Gastrocnemius medialis (tissue), 4 donors: ENCODE measurements around the gene C2CD4C. TPM values are rescaled to one million over a fixed set of nuclear protein-coding genes. Genes with fewer than 3 reads are reported as not detected.
"Not testable (repeated sequence)": the region's sequence is repeated elsewhere in the genome, so short reads cannot be mapped to it uniquely, and the experiment has no call there.

Experiments used
- ATAC-seq, 2 donors: fragments of 150-250 bp; one replicate each; pipeline ENCODE4 v1.9.1; 2016
- DNase-seq, 2 donors: peaks; one replicate each; pipeline ENCODE4 v3.0.0-alpha.2; 2019
- H3K27ac ChIP-seq, 4 donors: fragments of 200-600 bp; sonication (generic); 1 replicate in 1 of 4; 2 replicates in 3 of 4; pipeline ENCODE4 v1.5.1; 2016 to 2018; ENCODE audit warnings: mild to moderate bottlenecking in 2 of 4, moderate library complexity in 1 of 4
- H3K27me3 ChIP-seq, 3 donors: fragments of 200-600 bp; sonication (generic) in 2 of 3; 1 replicate in 1 of 3; 2 replicates in 2 of 3; pipeline versions ENCODE4 v1.5.1 to v1.6.0; 2016 to 2019; ENCODE audit warnings: mild to moderate bottlenecking in 1 of 3, moderate library complexity in 1 of 3
- H3K36me3 ChIP-seq, 2 donors: fragments of 200-600 bp; sonication (generic) in 1 of 2; one replicate each; pipeline ENCODE4 v1.5.1; 2017 to 2018
- H3K4me1 ChIP-seq, 2 donors: fragments of 200-600 bp; sonication (generic) in 1 of 2; one replicate each; pipeline ENCODE4 v1.5.1; 2016 to 2017; ENCODE audit warnings: mild to moderate bottlenecking in 2 of 2
- H3K4me3 ChIP-seq, 4 donors: fragments of 200-600 bp; sonication (generic) in 3 of 4; 1 replicate in 1 of 4; 2 replicates in 3 of 4; pipeline ENCODE4 v1.5.1; 2016 to 2019; ENCODE audit warnings: mild to moderate bottlenecking in 2 of 4
- H3K9me3 ChIP-seq, 3 donors: fragments of 200-600 bp; sonication (generic) in 2 of 3; 1 replicate in 1 of 3; 2 replicates in 2 of 3; pipeline ENCODE4 v1.5.1; 2016 to 2019
- POLR2A ChIP-seq, 2 donors: fragments of 450-650 bp; IDR thresholded peaks; one replicate each; pipeline ENCODE4 v1.6.1; 2017; ENCODE audit warnings: antibody characterized with exemption in 2 of 2, mild to moderate bottlenecking in 2 of 2, moderate library complexity in 2 of 2
- in situ Hi-C, 4 donors: fragments of 200-750 bp; cut with MboI; loops; one replicate each; pipeline versions ENCODE4 v1.15.0 to v1.8.0; 2017; ENCODE audit warnings: low sequenced_read_pairs in 4 of 4
- intact Hi-C: fragments of 100-400 bp; cut with DNase I; formaldehyde crosslinking; loops from one replicate; pipeline ENCODE4 v1.15.1; 2023; ENCODE audit warnings: low total_unique reads
- total RNA-seq, 4 donors: library from RNA; depleted of rRNA; stranded (reverse); fragments of >200 nt; gene quantifications; one replicate each; pipeline versions ENCODE4 v1.1.0 to v1.2.3, GENCODE V29; 2016
- TF ChIP-seq, protein P1 (sequence below), 5 experiments: fragments of 450-650 bp in 3 of 5; fragments of 200-600 bp in 2 of 5; sonication (generic) in 2 of 5; IDR thresholded peaks in 4 of 5; conservative IDR thresholded peaks in 1 of 5; 1 replicate in 4 of 5; 2 replicates in 1 of 5; pipeline ENCODE4 v1.5.1; 2016 to 2019; ENCODE audit warnings: antibody characterized with exemption in 5 of 5, mild to moderate bottlenecking in 3 of 5, moderate library complexity in 3 of 5

C2CD4C gene
- total RNA-seq, 4 donors from 2014 or later = 0.15 to 0.78 (median 0.38) TPM

DNA sequence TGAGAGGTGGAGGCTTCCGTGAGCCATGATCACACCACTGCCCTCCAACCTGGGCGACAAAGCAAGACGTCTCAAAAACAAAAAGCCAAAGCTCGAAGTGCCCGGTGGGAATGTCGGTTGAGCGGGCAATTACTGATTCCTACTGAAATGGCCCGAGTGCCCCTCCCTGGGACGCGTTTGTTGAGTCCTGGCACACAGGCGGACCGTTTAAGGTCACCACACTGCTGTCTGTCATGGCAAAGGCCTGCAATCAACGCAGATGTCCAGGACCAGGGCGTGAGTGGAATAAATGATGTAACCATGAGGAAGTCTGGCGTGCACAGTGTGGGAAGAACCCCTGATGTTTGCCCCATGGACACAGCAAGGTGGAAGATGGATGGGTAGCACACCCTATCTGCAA lies 19.2 kb upstream of the C2CD4C start:
- Histone ChIP-seq H3K27me3 (no peaks in the 10 kb centered on the region), H3K4me1 (no peaks in the 10 kb centered on the region), H3K4me3 (no peak overlapping the region), H3K36me3 (no peaks in the 10 kb centered on the region), H3K27ac (peak overlapping the region in 1 of 4 donors; percentile 2), H3K9me3 (no peaks in the 10 kb centered on the region)
- ATAC-seq = no peak
- no peak for DNase-seq
- in situ Hi-C loops = no loop called here
- intact Hi-C loops = no loop called here
- no peak for TF ChIP-seq POLR2A (IDR thresholded peaks at IDR 0.05)
- TF ChIP-seq, protein P1, sequence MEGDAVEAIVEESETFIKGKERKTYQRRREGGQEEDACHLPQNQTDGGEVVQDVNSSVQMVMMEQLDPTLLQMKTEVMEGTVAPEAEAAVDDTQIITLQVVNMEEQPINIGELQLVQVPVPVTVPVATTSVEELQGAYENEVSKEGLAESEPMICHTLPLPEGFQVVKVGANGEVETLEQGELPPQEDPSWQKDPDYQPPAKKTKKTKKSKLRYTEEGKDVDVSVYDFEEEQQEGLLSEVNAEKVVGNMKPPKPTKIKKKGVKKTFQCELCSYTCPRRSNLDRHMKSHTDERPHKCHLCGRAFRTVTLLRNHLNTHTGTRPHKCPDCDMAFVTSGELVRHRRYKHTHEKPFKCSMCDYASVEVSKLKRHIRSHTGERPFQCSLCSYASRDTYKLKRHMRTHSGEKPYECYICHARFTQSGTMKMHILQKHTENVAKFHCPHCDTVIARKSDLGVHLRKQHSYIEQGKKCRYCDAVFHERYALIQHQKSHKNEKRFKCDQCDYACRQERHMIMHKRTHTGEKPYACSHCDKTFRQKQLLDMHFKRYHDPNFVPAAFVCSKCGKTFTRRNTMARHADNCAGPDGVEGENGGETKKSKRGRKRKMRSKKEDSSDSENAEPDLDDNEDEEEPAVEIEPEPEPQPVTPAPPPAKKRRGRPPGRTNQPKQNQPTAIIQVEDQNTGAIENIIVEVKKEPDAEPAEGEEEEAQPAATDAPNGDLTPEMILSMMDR (IDR thresholded peaks at IDR 0.05 in 4 of 5, conservative IDR thresholded peaks at IDR 0.05 in 1 of 5) = no peak

DNA sequence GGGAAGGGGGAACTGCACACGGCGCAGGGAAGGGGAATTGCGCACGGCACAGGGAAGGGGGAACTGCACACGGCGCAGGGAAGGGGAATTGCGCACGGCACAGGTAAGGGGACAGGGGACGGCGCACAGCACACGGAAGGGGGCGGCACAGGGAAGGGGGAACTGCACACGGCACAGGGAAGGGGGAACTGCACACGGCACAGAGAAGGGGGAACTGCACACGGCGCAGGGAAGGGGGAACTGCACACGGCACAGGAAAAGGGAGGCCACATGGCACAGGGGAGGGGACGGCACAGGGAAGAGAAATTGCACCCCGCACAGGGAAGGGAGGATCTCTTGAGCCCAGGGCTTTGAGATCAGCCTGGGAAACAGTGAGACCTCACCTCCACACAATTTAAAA lies 18.7 kb upstream of the C2CD4C start:
- H3K9me3 ChIP-seq, in situ Hi-C loops, intact Hi-C loops, H3K27me3 ChIP-seq, DNase-seq, H3K36me3 ChIP-seq, H3K4me1 ChIP-seq, ATAC-seq, H3K27ac ChIP-seq, H3K4me3 ChIP-seq: not testable (repeated sequence)

DNA sequence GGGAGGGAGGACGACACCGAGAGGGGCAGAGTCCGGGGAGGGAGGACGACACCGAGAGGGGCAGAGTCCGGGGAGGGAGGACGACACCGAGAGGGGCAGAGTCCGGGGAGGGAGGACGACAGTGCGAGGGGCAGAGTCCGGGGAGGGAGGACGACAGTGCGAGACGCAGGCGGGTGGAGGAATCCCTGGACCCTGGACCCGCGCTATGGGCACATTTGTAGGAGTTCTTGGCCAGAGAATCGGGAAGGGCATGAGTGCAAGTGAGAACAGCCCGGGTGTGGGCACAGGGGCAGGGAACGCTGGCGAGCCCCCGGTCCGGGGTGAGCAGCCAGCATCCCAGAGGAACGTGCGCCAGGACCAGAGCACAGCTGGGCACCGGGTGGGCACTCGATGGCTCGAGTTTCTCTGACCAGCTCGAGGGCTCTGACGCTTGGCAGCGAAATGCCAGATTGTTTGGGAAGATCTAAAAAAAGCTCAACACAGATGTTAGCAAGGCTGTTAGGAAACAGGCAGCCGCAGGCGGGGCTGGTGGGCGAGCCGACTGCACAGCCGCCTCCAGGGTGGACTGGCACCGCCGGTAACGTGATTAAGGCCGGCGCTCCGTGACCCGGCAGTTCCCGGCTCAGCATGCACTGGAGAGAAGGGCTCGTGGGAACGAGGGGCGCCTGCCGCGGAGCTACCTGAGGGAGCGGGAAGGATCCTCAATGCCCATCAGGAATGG lies 17.9 kb upstream of the C2CD4C start:
- no peaks in the 10 kb centered on the region for H3K27me3 ChIP-seq
- no peak overlapping the region for H3K27ac ChIP-seq
- no peaks in the 10 kb centered on the region for H3K36me3 ChIP-seq
- H3K9me3 ChIP-seq = no peaks in the 10 kb centered on the region
- TF ChIP-seq POLR2A (IDR thresholded peaks at IDR 0.05) = no peak
- TF ChIP-seq, protein P1 (IDR thresholded peaks at IDR 0.05 in 4 of 5, conservative IDR thresholded peaks at IDR 0.05 in 1 of 5) = no peak
- DNase-seq (no peak), ATAC-seq (peak in 1 of 2 donors; percentile 21)
- H3K4me1 ChIP-seq = no peaks in the 10 kb centered on the region
- H3K4me3 ChIP-seq = peak overlapping the region in 1 of 4 donors; percentile 17
- in situ Hi-C loops (no loop called here), intact Hi-C loops (no loop called here)

DNA sequence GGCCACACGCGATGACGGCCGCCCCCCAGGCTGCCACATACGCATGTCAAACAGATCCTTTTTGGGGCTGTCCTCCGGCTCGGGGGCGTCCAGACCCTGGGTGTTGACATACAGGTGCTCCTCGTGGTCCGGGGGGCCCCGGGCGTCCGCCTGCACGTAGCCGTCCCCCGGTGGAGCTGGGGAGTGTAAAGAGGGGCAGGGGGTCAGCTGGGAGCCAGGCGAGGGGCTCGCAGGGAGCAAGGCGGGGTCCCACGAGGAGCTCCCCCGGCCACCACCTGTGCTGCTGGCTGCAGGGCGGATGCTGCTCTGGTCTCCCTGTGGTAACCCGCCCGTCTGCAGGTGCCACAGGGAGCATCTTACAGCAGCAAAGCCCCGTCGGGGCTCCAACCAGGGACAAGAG lies 16.1 kb upstream of the C2CD4C start:
- intact Hi-C loops (no loop called here), in situ Hi-C loops (no loop called here)
- DNase-seq (no peak), ATAC-seq (no peak)
- Histone ChIP-seq H3K4me3 (no peak overlapping the region), H3K36me3 (no peaks in the 10 kb centered on the region), H3K27ac (no peak overlapping the region), H3K9me3 (no peaks in the 10 kb centered on the region), H3K27me3 (no peaks in the 10 kb centered on the region), H3K4me1 (peaks cover 0 to 2% of the 10 kb centered on the region in 2 donors)
- TF ChIP-seq POLR2A (IDR thresholded peaks at IDR 0.05) = no peak
- TF ChIP-seq, protein P1 (IDR thresholded peaks at IDR 0.05 in 4 of 5, conservative IDR thresholded peaks at IDR 0.05 in 1 of 5) = no peak

DNA sequence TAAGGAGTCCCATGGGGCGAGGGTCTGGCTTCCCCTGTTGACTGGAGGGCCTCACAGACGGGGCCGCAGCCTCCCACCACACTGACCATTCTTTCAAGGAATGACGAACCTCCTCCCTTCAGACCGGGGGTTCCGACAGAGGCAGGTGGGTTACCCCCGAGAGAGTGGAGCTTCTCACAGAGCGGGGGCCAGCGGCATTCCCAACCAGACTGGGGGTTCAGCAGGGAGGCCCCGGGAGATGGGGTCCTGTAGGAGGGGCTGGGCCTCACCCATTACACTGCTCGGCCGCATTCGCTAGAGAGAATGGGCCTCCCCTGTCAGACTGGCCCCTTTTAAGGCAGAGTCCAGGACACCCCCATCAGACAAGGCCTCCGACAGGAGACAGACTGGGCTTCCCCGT lies 15.6 kb upstream of the C2CD4C start:
- no peaks in the 10 kb centered on the region for H3K27me3 ChIP-seq
- TF ChIP-seq, protein P1 (IDR thresholded peaks at IDR 0.05 in 4 of 5, conservative IDR thresholded peaks at IDR 0.05 in 1 of 5) = no peak
- TF ChIP-seq POLR2A (IDR thresholded peaks at IDR 0.05) = no peak
- DNase-seq = no peak
- ATAC-seq = no peak
- no peaks in the 10 kb centered on the region for H3K36me3 ChIP-seq
- no peak overlapping the region for H3K27ac ChIP-seq
- peaks cover 0 to 3% of the 10 kb centered on the region in 2 donors for H3K4me1 ChIP-seq
- in situ Hi-C loops = no loop called here
- no peaks in the 10 kb centered on the region for H3K9me3 ChIP-seq
- intact Hi-C loops = no loop called here
- no peak overlapping the region for H3K4me3 ChIP-seq
